GM23338 (cell line): ENCODE data around the gene RTEL1. TPM values are rescaled to one million over a fixed set of nuclear protein-coding genes. Genes with fewer than 3 reads are reported as not detected.

ENCODE experiments used
- ATAC-seq: fragments of 200-7000 bp; cut with Tn5 transposase; 3 replicates; pipeline ENCODE4 v1.9.1; 2020
- DNase-seq: peaks from one replicate; pipeline ENCODE4 v3.0.0-alpha.2; 2015; ENCODE audit warnings: low spot score
- H2AFZ ChIP-seq: fragments of 200-600 bp; sonication (generic); 2 replicates; pipeline ENCODE4 v1.8.0; 2016; ENCODE audit warnings: antibody characterized with exemption, mild to moderate bottlenecking, moderate library complexity
- H3F3A ChIP-seq: fragments of 200-600 bp; sonication (generic); replicated peaks from 2 replicates; pipeline ENCODE4 v1.8.0; 2017; ENCODE audit warnings: antibody characterized with exemption, mixed run types, low read depth
- H3K27ac ChIP-seq: fragments of 200-600 bp; sonication (generic); 2 replicates; pipeline ENCODE4 v1.6.1; 2016; ENCODE audit warnings: low read depth
- H3K27me3 ChIP-seq: fragments of 200-600 bp; sonication (generic); 2 replicates; pipeline ENCODE4 v1.8.0; 2016; ENCODE audit warnings: mild to moderate bottlenecking, mixed run types, moderate library complexity; ENCODE audit not compliant: insufficient read depth
- H3K36me3 ChIP-seq: fragments of 200-600 bp; sonication (generic); 2 replicates; pipeline ENCODE4 v1.8.0; 2016; ENCODE audit warnings: mild to moderate bottlenecking; ENCODE audit not compliant: insufficient read depth
- H3K4me1 ChIP-seq: fragments of 200-600 bp; sonication (generic); 2 replicates; pipeline ENCODE4 v1.8.0; 2016; ENCODE audit warnings: mild to moderate bottlenecking, moderate library complexity; ENCODE audit not compliant: insufficient read depth
- H3K4me2 ChIP-seq: fragments of 200-600 bp; sonication (generic); 2 replicates; pipeline ENCODE4 v1.7.1; 2017; ENCODE audit warnings: mixed run types
- H3K4me3 ChIP-seq: fragments of 200-600 bp; sonication (generic); 2 replicates; pipeline ENCODE4 v1.6.1; 2016; ENCODE audit warnings: mixed run types
- H3K79me2 ChIP-seq: fragments of 200-600 bp; sonication (generic); replicated peaks from 2 replicates; pipeline ENCODE4 v1.8.0; 2017; ENCODE audit warnings: mild to moderate bottlenecking; ENCODE audit not compliant: insufficient read depth
- H3K9me2 ChIP-seq: fragments of 200-600 bp; sonication (generic); 2 replicates; pipeline ENCODE4 v1.8.0; 2017; ENCODE audit not compliant: insufficient read depth
- H4K20me1 ChIP-seq: fragments of 200-600 bp; sonication (generic); replicated peaks from 2 replicates; pipeline ENCODE4 v1.8.0; 2017; ENCODE audit warnings: mild to moderate bottlenecking; ENCODE audit not compliant: insufficient read depth
- H3K27ac Mint-ChIP-seq: 2 replicates; pipeline ENCODE4 v1.8.0; 2020; ENCODE audit warnings: inconsistent platforms, mild to moderate bottlenecking, moderate library complexity, mixed read lengths
- H3K27me3 Mint-ChIP-seq: 3 replicates; pipeline ENCODE4 v1.8.0; 2022; ENCODE audit warnings: low read depth, mild to moderate bottlenecking, moderate library complexity, mixed read lengths, inconsistent platforms; ENCODE audit not compliant: insufficient read depth, poor library complexity
- H3K36me3 Mint-ChIP-seq: 3 replicates; pipeline ENCODE4 v1.8.0; 2021; ENCODE audit warnings: low read depth, mild to moderate bottlenecking, inconsistent platforms, moderate library complexity, mixed read lengths
- H3K4me1 Mint-ChIP-seq: 3 replicates; pipeline ENCODE4 v1.8.0; 2020; ENCODE audit warnings: mild to moderate bottlenecking, inconsistent platforms, mixed read lengths
- H3K4me3 Mint-ChIP-seq: 3 replicates; pipeline ENCODE4 v1.8.0; 2021; ENCODE audit warnings: moderate library complexity, mild to moderate bottlenecking, inconsistent platforms, mixed read lengths
- H3K9me3 Mint-ChIP-seq: 3 replicates; pipeline ENCODE4 v1.8.0; 2020; ENCODE audit warnings: moderate library complexity, mild to moderate bottlenecking, inconsistent platforms, mixed read lengths
- CREB1 ChIP-seq: fragments of 250-450 bp; sonication (Bioruptor Pico); IDR thresholded peaks from 2 replicates; pipeline ENCODE4 v1.5.0; 2020; ENCODE audit warnings: low read depth, mild to moderate bottlenecking, moderate library complexity
- EZH2 ChIP-seq: fragments of 200-600 bp; sonication (generic); IDR thresholded peaks from one replicate; pipeline ENCODE4 v1.8.0; 2017; ENCODE audit warnings: antibody characterized with exemption, mild to moderate bottlenecking, low read depth; ENCODE audit not compliant: unreplicated experiment
- EZH2phosphoT487 ChIP-seq: fragments of 200-600 bp; sonication (generic); IDR thresholded peaks from one replicate; pipeline ENCODE4 v1.8.1; 2018; ENCODE audit warnings: antibody characterized with exemption; ENCODE audit not compliant: unreplicated experiment
- JUNB ChIP-seq: IDR thresholded peaks from one replicate; pipeline ENCODE4 v1.6.1; 2016; ENCODE audit warnings: antibody characterized with exemption; ENCODE audit not compliant: unreplicated experiment
- NANOG ChIP-seq: IDR thresholded peaks from 2 replicates; pipeline ENCODE4 v1.6.1; 2016; ENCODE audit warnings: antibody characterized with exemption, borderline replicate concordance
- REST ChIP-seq: IDR thresholded peaks from one replicate; pipeline ENCODE4 v1.6.1; 2018; ENCODE audit warnings: antibody characterized with exemption; ENCODE audit not compliant: unreplicated experiment
- polyA plus RNA-seq: library from polyadenylated mRNA; unstranded; fragments of >200 nt; fragmentation: Nextera tagmentation; extraction: Ambion mirVana; gene quantifications from 2 replicates; pipeline ENCODE4 v1.2.1, GENCODE V29; 2016
- total RNA-seq: library from RNA; depleted of rRNA; stranded (reverse); fragments of >200 nt; shearing (Covaris generic); gene quantifications from 2 replicates; pipeline ENCODE4 v1.2.3, GENCODE V29; 2014
- TF ChIP-seq, protein P1 (sequence below): IDR thresholded peaks from 2 replicates; pipeline ENCODE4 v1.6.1; 2016; ENCODE audit warnings: antibody characterized with exemption

RTEL1 gene
- total and polyA plus RNA-seq, 2 experiments from 2014 or later = 14.2 to 34.5 TPM

DNA sequence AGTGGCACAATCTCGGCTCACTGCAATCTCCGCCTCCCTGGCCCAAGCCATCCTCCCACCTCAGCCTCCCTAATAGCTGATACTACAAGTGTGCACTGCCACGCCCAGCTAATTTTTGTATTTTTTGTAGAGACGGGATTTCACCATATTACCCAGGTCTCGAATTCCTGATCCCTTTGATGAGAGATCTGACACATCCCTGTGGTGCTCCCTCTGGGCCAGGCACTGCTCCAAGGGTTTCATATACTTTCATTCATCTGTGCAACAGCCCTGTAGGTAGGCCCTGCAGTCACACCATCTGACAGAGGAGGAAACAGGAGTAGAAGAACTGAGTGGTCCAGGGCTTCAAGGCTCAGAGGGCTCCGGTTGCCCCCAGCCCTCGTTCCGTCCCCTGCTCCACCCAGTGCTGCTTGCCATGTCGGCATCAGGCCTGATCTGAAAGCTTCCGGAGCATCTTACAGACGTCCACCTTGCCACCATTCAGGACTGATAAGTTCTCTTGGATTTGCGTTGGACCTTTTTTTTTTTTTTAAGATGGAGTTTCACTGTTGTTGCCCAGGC, 53.1 kb downstream of the RTEL1 start:
- Mint-ChIP-seq H3K27ac (no peak overlapping the region), H3K9me3 (no peaks in the 10 kb centered on the region), H3K36me3 (peaks cover 57% of the 10 kb centered on the region), H3K27me3 (peaks cover 9% of the 10 kb centered on the region), H3K4me1 (peaks cover 10% of the 10 kb centered on the region), H3K4me3 (no peak overlapping the region)
- ATAC-seq (no peak), DNase-seq (no peak)
- no peaks in the 10 kb centered on the region for H3K27me3 ChIP-seq
- H3K4me1 ChIP-seq = no peaks in the 10 kb centered on the region; the same call in 1 of the 2 replicates
- TF ChIP-seq NANOG (no peak), EZH2phosphoT487 (no peak)
- H4K20me1 ChIP-seq = peaks cover 13% of the 10 kb centered on the region
- H3K27ac ChIP-seq = no peak overlapping the region
- no peak overlapping the region for H3K4me3 ChIP-seq
- peaks cover 85% of the 10 kb centered on the region for H3K79me2 ChIP-seq
- H2AFZ ChIP-seq = no peak overlapping the region
- no peaks in the 10 kb centered on the region for H3K9me2 ChIP-seq
- peaks cover 17% of the 10 kb centered on the region; the same call in 1 of the 2 replicates for H3F3A ChIP-seq
- H3K4me2 ChIP-seq = no peak overlapping the region
- H3K36me3 ChIP-seq = peaks cover 4% of the 10 kb centered on the region; the same call in 1 of the 2 replicates

GRCh38 chr20:63712191-63712590, 54.1 kb downstream of the RTEL1 start:
- H3K27me3 Mint-ChIP-seq = peaks cover 2% of the 10 kb centered on the region
- Histone ChIP-seq H3K9me2 (no peaks in the 10 kb centered on the region), H3K36me3 (peaks cover 4% of the 10 kb centered on the region; the same call in 1 of the 2 replicates), H3K79me2 (peaks cover 87% of the 10 kb centered on the region), H3K4me1 (no peaks in the 10 kb centered on the region), H3F3A (0 out of 2 replicates have a peak, but pooled peaks cover 12% of the 10 kb centered on the region), H3K4me3 (no peak overlapping the region), H2AFZ (no peak overlapping the region), H3K27ac (no peak overlapping the region), H3K4me2 (no peak overlapping the region), H4K20me1 (peaks cover 12% of the 10 kb centered on the region), H3K27me3 (no peaks in the 10 kb centered on the region)
- no peaks in the 10 kb centered on the region for H3K9me3 Mint-ChIP-seq
- H3K36me3 Mint-ChIP-seq = peaks cover 54% of the 10 kb centered on the region
- H3K27ac Mint-ChIP-seq = no peak overlapping the region
- DNase-seq = no peak
- H3K4me1 Mint-ChIP-seq = peaks cover 4% of the 10 kb centered on the region
- ATAC-seq = no peak
- TF ChIP-seq EZH2phosphoT487 (no peak), REST (no peak), JUNB (no peak), CREB1 (CRISPR knock-in tag) (no peak), EZH2 (no peak)
- TF ChIP-seq, protein P1, sequence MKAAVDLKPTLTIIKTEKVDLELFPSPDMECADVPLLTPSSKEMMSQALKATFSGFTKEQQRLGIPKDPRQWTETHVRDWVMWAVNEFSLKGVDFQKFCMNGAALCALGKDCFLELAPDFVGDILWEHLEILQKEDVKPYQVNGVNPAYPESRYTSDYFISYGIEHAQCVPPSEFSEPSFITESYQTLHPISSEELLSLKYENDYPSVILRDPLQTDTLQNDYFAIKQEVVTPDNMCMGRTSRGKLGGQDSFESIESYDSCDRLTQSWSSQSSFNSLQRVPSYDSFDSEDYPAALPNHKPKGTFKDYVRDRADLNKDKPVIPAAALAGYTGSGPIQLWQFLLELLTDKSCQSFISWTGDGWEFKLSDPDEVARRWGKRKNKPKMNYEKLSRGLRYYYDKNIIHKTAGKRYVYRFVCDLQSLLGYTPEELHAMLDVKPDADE = no peak
- H3K4me3 Mint-ChIP-seq = no peak overlapping the region
